Breast epithelium (tissue), 4 donors: Measurements from ENCODE around the gene SHROOM1. TPM values are rescaled to one million over a fixed set of nuclear protein-coding genes. Genes with fewer than 3 reads are reported as not detected.

Experiments
- DNase-seq, 2 donors: peaks; one replicate each; pipeline ENCODE4 v3.0.0-alpha.2; 2019; ENCODE audit warnings: low spot score in 2 of 2
- H3K27ac ChIP-seq, 2 donors: fragments of 200-600 bp; sonication (generic) in 1 of 2; one replicate each; pipeline ENCODE4 v1.5.1; 2016 to 2019; ENCODE audit warnings: mild to moderate bottlenecking in 1 of 2
- H3K27me3 ChIP-seq, 2 donors: fragments of 200-600 bp; sonication (generic) in 1 of 2; one replicate each; pipeline versions ENCODE4 v1.5.1 to v1.6.0; 2017 to 2019; ENCODE audit warnings: control low read depth in 1 of 2, mild to moderate bottlenecking in 1 of 2
- H3K36me3 ChIP-seq: fragments of 200-600 bp; one replicate; pipeline ENCODE4 v1.5.1; 2019
- H3K4me1 ChIP-seq, 2 donors: fragments of 200-600 bp; sonication (generic); one replicate each; pipeline ENCODE4 v1.5.1; 2016 to 2019; ENCODE audit warnings: control low read depth in 1 of 2
- H3K4me3 ChIP-seq, 3 donors: fragments of 200-600 bp; sonication (generic); 1 replicate in 2 of 3; 2 replicates in 1 of 3; pipeline ENCODE4 v1.5.1; 2016 to 2019; ENCODE audit warnings: mild to moderate bottlenecking in 3 of 3, moderate library complexity in 2 of 3
- H3K9me3 ChIP-seq, 2 donors: fragments of 200-600 bp; sonication (generic) in 1 of 2; one replicate each; pipeline ENCODE4 v1.5.1; 2016 to 2019; ENCODE audit warnings: control low read depth in 1 of 2
- POLR2A ChIP-seq: fragments of 450-650 bp; IDR thresholded peaks from one replicate; pipeline ENCODE4 v1.6.1; 2016; ENCODE audit warnings: antibody characterized with exemption, mild to moderate bottlenecking, moderate library complexity
- POLR2AphosphoS5 ChIP-seq, 3 donors: sonication (generic); formaldehyde crosslinking; IDR thresholded peaks; one replicate each; pipeline ENCODE4 v1.6.1; 2017; ENCODE audit warnings: antibody characterized with exemption in 3 of 3
- intact Hi-C: fragments of 100-400 bp; cut with DNase I; formaldehyde crosslinking; loops from one replicate; pipeline ENCODE4 v1.15.1; 2023; ENCODE audit warnings: low total_unique reads
- total RNA-seq, 3 donors: library from RNA; depleted of rRNA; stranded (reverse); fragments of >200 nt; gene quantifications; one replicate each; pipeline ENCODE4 v1.1.0, GENCODE V29; 2016
- TF ChIP-seq, protein P1 (sequence below), 3 donors: fragments of 450-650 bp; IDR thresholded peaks; one replicate each; pipeline ENCODE4 v1.5.1; 2016 to 2017; ENCODE audit warnings: antibody characterized with exemption in 3 of 3, mild to moderate bottlenecking in 3 of 3, moderate library complexity in 3 of 3

SHROOM1 gene
- total RNA-seq, 3 donors from 2014 or later, result 2.4 to 12.6 (median 9.5) TPM

DNA sequence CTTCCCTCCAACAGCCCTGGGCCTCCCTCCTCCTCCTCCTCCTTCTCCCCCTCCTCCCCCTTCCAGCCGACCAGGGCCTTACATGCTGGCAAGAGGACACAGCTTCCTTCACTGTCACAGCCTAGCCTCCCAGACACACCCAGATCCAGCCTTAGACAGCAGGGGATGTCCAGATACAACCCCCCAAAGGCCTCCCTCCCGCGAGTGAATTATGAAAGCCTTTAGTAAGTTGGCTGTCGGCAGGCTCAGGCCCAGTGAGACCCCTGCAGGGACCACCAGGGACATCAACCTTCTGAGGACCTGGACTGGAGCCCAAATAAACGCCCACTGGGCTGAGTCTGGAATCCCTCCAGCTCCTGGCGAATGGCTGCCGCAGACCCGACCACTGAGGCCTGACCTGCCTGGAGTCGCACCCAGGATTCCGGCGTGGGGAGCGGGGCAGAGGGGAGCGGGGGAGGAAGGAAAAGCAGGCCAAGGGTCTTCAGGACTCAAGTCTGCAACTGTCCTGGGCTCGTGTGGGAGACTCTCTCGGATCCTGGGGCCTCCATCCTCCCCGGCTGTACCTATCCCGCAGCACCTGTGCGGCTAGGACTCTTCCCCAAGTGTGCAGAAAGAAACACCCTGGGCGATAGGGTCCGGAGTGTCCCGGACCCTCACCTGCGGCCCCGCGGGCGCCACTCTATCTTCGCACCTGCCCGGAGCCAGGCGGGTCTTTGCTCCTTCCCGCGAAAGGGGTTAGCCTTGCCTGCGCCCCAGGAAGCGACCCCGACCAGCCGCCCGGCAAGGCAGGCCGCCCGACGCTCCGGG, 54.1 kb downstream of the SHROOM1 start:
- DNase-seq, result no peak
- intact Hi-C loops, result no loop called here
- peak overlapping the region; percentile 81 to 99 (median 85) for H3K4me3 ChIP-seq
- no peaks in the 10 kb centered on the region for H3K36me3 ChIP-seq
- no peaks in the 10 kb centered on the region for H3K27me3 ChIP-seq
- no peaks in the 10 kb centered on the region for H3K9me3 ChIP-seq
- no peak for TF ChIP-seq POLR2AphosphoS5 (IDR thresholded peaks at IDR 0.05)
- TF ChIP-seq POLR2A, result no peak
- TF ChIP-seq, protein P1, sequence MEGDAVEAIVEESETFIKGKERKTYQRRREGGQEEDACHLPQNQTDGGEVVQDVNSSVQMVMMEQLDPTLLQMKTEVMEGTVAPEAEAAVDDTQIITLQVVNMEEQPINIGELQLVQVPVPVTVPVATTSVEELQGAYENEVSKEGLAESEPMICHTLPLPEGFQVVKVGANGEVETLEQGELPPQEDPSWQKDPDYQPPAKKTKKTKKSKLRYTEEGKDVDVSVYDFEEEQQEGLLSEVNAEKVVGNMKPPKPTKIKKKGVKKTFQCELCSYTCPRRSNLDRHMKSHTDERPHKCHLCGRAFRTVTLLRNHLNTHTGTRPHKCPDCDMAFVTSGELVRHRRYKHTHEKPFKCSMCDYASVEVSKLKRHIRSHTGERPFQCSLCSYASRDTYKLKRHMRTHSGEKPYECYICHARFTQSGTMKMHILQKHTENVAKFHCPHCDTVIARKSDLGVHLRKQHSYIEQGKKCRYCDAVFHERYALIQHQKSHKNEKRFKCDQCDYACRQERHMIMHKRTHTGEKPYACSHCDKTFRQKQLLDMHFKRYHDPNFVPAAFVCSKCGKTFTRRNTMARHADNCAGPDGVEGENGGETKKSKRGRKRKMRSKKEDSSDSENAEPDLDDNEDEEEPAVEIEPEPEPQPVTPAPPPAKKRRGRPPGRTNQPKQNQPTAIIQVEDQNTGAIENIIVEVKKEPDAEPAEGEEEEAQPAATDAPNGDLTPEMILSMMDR (IDR thresholded peaks at IDR 0.05), result no peak
- peak overlapping the region; percentile 79 to 94 for H3K27ac ChIP-seq
- H3K4me1 ChIP-seq, result peaks cover 0 to 3% of the 10 kb centered on the region in 2 donors

DNA sequence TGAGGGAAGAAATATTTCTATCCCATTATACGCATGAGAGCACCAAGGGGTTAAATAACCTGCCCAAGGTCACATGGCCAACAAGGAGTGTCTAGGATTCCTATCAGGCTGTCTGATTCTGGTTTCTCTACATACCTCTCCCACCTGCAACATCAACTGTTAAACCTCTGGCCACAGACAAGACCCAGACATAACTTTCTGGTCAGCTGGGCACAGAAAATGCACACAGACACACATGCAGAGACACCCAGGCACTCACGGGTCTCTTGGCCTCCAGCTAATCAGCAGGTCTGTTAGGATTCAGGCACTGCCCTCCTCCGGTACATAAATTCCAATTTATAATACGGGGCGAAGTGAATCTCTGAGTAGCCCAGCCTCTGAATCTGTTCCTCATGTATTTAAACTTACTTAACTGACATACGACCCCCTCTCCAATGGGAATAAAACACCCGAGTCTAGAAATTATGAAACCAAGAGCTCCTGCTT, 54.9 kb downstream of the SHROOM1 start:
- Histone ChIP-seq H3K9me3 (no peaks in the 10 kb centered on the region), H3K27ac (peak overlapping the region; percentile 79 to 94), H3K27me3 (no peaks in the 10 kb centered on the region), H3K4me1 (peaks cover 3% of the 10 kb centered on the region in 2 donors), H3K4me3 (peak overlapping the region in 2 of 3 donors; percentile 85 to 99), H3K36me3 (no peaks in the 10 kb centered on the region)
- DNase-seq, result no peak
- intact Hi-C loops, result no loop called here
- TF ChIP-seq POLR2A (no peak), POLR2AphosphoS5 (IDR thresholded peaks at IDR 0.05) (no peak)
- TF ChIP-seq, protein P1 (IDR thresholded peaks at IDR 0.05), result no peak

DNA sequence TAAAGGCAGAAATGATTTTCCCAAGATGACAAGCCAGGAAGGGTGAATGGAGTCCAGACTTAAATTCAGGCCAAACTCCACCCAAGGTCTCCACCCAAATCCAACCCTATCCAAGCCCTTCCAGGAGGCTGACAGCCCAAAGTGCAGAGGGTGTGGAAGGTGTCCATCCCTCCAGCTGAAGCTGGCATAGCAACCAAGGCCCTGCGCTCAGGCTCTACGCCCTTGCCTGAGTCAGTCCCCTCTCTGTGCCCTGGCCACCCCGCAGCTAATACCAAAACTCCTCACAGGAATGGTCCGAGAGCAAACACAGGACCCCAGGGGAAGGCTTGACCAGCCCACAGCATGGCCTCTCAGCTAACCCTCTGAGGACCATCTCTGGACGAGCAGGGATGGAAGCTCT, 55.6 kb downstream of the SHROOM1 start:
- Histone ChIP-seq H3K4me3 (peak overlapping the region in 1 of 3 donors; percentile 99), H3K27me3 (no peaks in the 10 kb centered on the region), H3K9me3 (no peaks in the 10 kb centered on the region), H3K36me3 (no peaks in the 10 kb centered on the region), H3K27ac (peak overlapping the region; percentile 14 to 56), H3K4me1 (peaks cover 3 to 5% of the 10 kb centered on the region in 2 donors)
- DNase-seq, result no peak
- TF ChIP-seq POLR2A, result no peak
- TF ChIP-seq POLR2AphosphoS5 (IDR thresholded peaks at IDR 0.05), result no peak
- TF ChIP-seq, protein P1 (IDR thresholded peaks at IDR 0.05), result no peak
- intact Hi-C loops, result no loop called here

DNA sequence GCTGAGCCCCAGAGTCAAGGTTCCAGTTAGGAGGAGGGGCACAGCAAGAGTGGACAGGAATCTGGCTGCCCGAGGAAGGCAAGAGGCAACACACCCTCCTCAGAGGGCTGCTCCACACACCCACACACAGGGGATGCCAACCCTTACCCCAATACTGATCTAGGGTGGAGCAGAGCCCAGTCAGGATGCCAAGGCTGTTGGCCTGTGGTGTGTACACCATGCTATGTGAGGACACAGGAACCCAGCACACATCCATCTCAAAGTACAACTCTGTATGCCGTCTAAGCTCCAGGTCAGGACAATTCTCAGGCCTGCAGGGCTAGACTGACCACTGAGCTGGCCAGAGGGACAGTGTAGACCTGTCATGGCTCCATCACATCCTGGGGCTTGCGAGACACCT, 56.0 kb downstream of the SHROOM1 start:
- intact Hi-C loops, result no loop called here
- DNase-seq, result no peak
- Histone ChIP-seq H3K27ac (peak overlapping the region; percentile 14 to 56), H3K27me3 (no peaks in the 10 kb centered on the region), H3K36me3 (no peaks in the 10 kb centered on the region), H3K4me1 (peaks cover 3 to 5% of the 10 kb centered on the region in 2 donors), H3K4me3 (peak overlapping the region in 1 of 3 donors; percentile 2), H3K9me3 (no peaks in the 10 kb centered on the region)
- TF ChIP-seq POLR2A, result no peak
- TF ChIP-seq, protein P1 (IDR thresholded peaks at IDR 0.05), result no peak
- no peak for TF ChIP-seq POLR2AphosphoS5 (IDR thresholded peaks at IDR 0.05)
